M059J (cell line): ENCODE data around the gene PDK4. TPM values are rescaled to one million over a fixed set of nuclear protein-coding genes. Genes with fewer than 3 reads are reported as not detected.

ENCODE experiments used
- total RNA-seq: library from RNA; depleted of rRNA; stranded (reverse); fragments of >200 nt; shearing (Covaris generic); gene quantifications from 2 replicates; pipeline ENCODE4 v1.2.3, GENCODE V29; 2014; rRNA removed

PDK4 gene
- total RNA-seq, 1 experiment from 2014 or later = 1.1 TPM

Other genes starting within 250 kb of the PDK4 start
- gene PON3, start 200.1 kb downstream of the PDK4 start, total RNA-seq = 0.49 TPM in 1 of 2 replicates, not detected in the other
- gene PON2, start 161.5 kb downstream of the PDK4 start, total RNA-seq = 213 and 223 TPM in 2 replicates
- gene ASB4, start 110.6 kb downstream of the PDK4 start, total RNA-seq = not detected in 2 replicates
- gene DYNC1I1, start 176.0 kb upstream of the PDK4 start, total RNA-seq = 2.4 and 4.4 TPM in 2 replicates